Left lung (tissue), 10 donors: ENCODE data around the gene ZNRF1. TPM values are rescaled to one million over a fixed set of nuclear protein-coding genes. Genes with fewer than 3 reads are reported as not detected.
A peak's percentile ranks its signal among the peaks of the same experiment; 100 is the strongest.
"Not testable (repeated sequence)": the region's sequence is repeated elsewhere in the genome, so short reads cannot be mapped to it uniquely, and the experiment has no call there.

Experiments
- ATAC-seq: fragments of 200-7000 bp; cut with Tn5 transposase; one replicate; pipeline ENCODE4 v1.9.1; 2020; ENCODE audit warnings: moderate library complexity
- DNase-seq, 4 donors: peaks; one replicate each; pipeline ENCODE4 v3.0.0-alpha.2; 2013 to 2020
- H3K27ac ChIP-seq, 2 donors: fragments of 200-600 bp; sonication (generic) in 1 of 2; one replicate each; pipeline versions ENCODE4 v1.5.0 to v1.8.0; 2020 to 2021
- H3K27me3 ChIP-seq, 2 donors: fragments of 200-600 bp; sonication (generic) in 1 of 2; one replicate each; pipeline versions ENCODE4 v1.5.0 to v1.8.0; 2020 to 2021
- H3K36me3 ChIP-seq, 2 donors: fragments of 200-600 bp; sonication (generic) in 1 of 2; one replicate each; pipeline versions ENCODE4 v1.5.0 to v1.8.0; 2020 to 2021
- H3K4me1 ChIP-seq, 2 donors: fragments of 200-600 bp; one replicate each; pipeline ENCODE4 v1.8.0; 2021
- H3K4me3 ChIP-seq, 2 donors: fragments of 200-600 bp; sonication (generic) in 1 of 2; one replicate each; pipeline versions ENCODE4 v1.5.0 to v1.8.0; 2020 to 2021; ENCODE audit warnings: mild to moderate bottlenecking in 1 of 2
- H3K9me3 ChIP-seq, 2 donors: fragments of 200-600 bp; sonication (generic) in 1 of 2; one replicate each; pipeline versions ENCODE4 v1.5.0 to v1.8.0; 2020 to 2021
- CTCF ChIP-seq, 2 donors: fragments of 200-600 bp; sonication (generic) in 1 of 2; IDR thresholded peaks; one replicate each; pipeline versions ENCODE4 v1.5.0 to v1.8.0; 2021; ENCODE audit warnings: antibody characterized with exemption in 2 of 2
- intact Hi-C, 2 donors: fragments of 100-400 bp; cut with DNase I; formaldehyde crosslinking; loops; one replicate each; pipeline versions ENCODE4 v1.11.2 to v1.14.2; 2022
- polyA plus RNA-seq, 6 donors: library from polyadenylated mRNA; unstranded; fragments of 120-200 nt; gene quantifications; one replicate each; pipeline ENCODE4 v1.2.1, GENCODE V29; 2013; ENCODE audit not compliant: insufficient read length in 6 of 6
- total RNA-seq, 2 donors: library from RNA; stranded (reverse); fragmentation: NEBNext Ultra II Directional; extraction: Animal tissue kit (Norgen Biotek cat#: 25700); gene quantifications; one replicate each; pipeline ENCODE4 v1.2.1, GENCODE V29; 2021
- donor health status: DM: no; HTN: yes; CAD: no.
- donor health status: DM: no; HTN: no; CAD: no.

ZNRF1 gene
- total and polyA plus RNA-seq, 8 donors = 24.3 to 60.8 (median 46.5) TPM

- DNase-seq (no peak), ATAC-seq (no peak)
- H3K9me3 ChIP-seq = no peaks in the 10 kb centered on the region
- intact Hi-C loops = no loop called here
- H3K4me3 ChIP-seq = no peak overlapping the region
- TF ChIP-seq CTCF (IDR thresholded peaks at IDR 0.05) = no peak
- H3K27ac ChIP-seq = no peak overlapping the region
- no peaks in the 10 kb centered on the region for H3K27me3 ChIP-seq
- no peaks in the 10 kb centered on the region for H3K36me3 ChIP-seq
- peaks cover 18 to 38% of the 10 kb centered on the region in 2 donors for H3K4me1 ChIP-seq
Observed at GRCh38 chr16:75088934-75089333, 90.1 kb downstream of the ZNRF1 start.

GRCh38 chr16:75089486-75090202 is 90.8 kb downstream of the ZNRF1 start:
- Histone ChIP-seq H3K27me3 (no peaks in the 10 kb centered on the region), H3K4me3 (no peak overlapping the region), H3K36me3 (no peaks in the 10 kb centered on the region), H3K27ac (no peak overlapping the region), H3K4me1 (peaks cover 18 to 38% of the 10 kb centered on the region in 2 donors), H3K9me3 (no peaks in the 10 kb centered on the region)
- DNase-seq (no peak), ATAC-seq (no peak)
- TF ChIP-seq CTCF (IDR thresholded peaks at IDR 0.05) = no peak
- intact Hi-C loops = no loop called here

- intact Hi-C loops, H3K36me3 ChIP-seq, H3K27ac ChIP-seq, H3K4me3 ChIP-seq, H3K27me3 ChIP-seq, ATAC-seq, DNase-seq, H3K9me3 ChIP-seq: not testable (repeated sequence)
- peaks cover 18 to 38% of the 10 kb centered on the region in 2 donors for H3K4me1 ChIP-seq
Observed at GRCh38 chr16:75090899-75091298, 92.1 kb downstream of the ZNRF1 start.

- H3K4me1 ChIP-seq = peaks cover 19 to 36% of the 10 kb centered on the region in 2 donors
- H3K27ac ChIP-seq, H3K9me3 ChIP-seq, DNase-seq, H3K4me3 ChIP-seq, H3K27me3 ChIP-seq, intact Hi-C loops, ATAC-seq, H3K36me3 ChIP-seq: not testable (repeated sequence)
Observed at GRCh38 chr16:75091619-75092018, 92.8 kb downstream of the ZNRF1 start.

- no peak overlapping the region for H3K4me3 ChIP-seq
- peaks cover 14 to 33% of the 10 kb centered on the region in 2 donors for H3K4me1 ChIP-seq
- H3K27me3 ChIP-seq = no peaks in the 10 kb centered on the region
- intact Hi-C loops = no loop called here
- no peak overlapping the region for H3K27ac ChIP-seq
- peaks cover 0 to 4% of the 10 kb centered on the region in 2 donors for H3K36me3 ChIP-seq
- TF ChIP-seq CTCF (IDR thresholded peaks at IDR 0.05) = no peak
- DNase-seq = no peak
- no peak for ATAC-seq
- no peaks in the 10 kb centered on the region for H3K9me3 ChIP-seq
Observed at GRCh38 chr16:75092777-75093176, 94.0 kb downstream of the ZNRF1 start.

GRCh38 chr16:75093598-75094540 is 95.0 kb downstream of the ZNRF1 start:
- H3K27ac ChIP-seq = no peak overlapping the region
- no peaks in the 10 kb centered on the region for H3K27me3 ChIP-seq
- ATAC-seq (no peak), DNase-seq (peak in 1 of 4 donors; percentile 60)
- H3K9me3 ChIP-seq = no peaks in the 10 kb centered on the region
- TF ChIP-seq CTCF (IDR thresholded peaks at IDR 0.05) = no peak
- peaks cover 8 to 33% of the 10 kb centered on the region in 2 donors for H3K4me1 ChIP-seq
- H3K4me3 ChIP-seq = no peak overlapping the region
- peaks cover 0 to 4% of the 10 kb centered on the region in 2 donors for H3K36me3 ChIP-seq
- intact Hi-C loops = no loop called here
